ENCODE results near the gene FEM1A. TPM values are rescaled to one million over a fixed set of nuclear protein-coding genes. Genes with fewer than 3 reads are reported as not detected.
A peak's percentile ranks its signal among the peaks of the same experiment; 100 is the strongest.
"Not testable (repeated sequence)": the region's sequence is repeated elsewhere in the genome, so short reads cannot be mapped to it uniquely, and the experiment has no call there.

The FEM1A gene
- total RNA-seq, 4 donors from 2014 or later = 14.1 to 23.9 (median 15.3) TPM

DNA sequence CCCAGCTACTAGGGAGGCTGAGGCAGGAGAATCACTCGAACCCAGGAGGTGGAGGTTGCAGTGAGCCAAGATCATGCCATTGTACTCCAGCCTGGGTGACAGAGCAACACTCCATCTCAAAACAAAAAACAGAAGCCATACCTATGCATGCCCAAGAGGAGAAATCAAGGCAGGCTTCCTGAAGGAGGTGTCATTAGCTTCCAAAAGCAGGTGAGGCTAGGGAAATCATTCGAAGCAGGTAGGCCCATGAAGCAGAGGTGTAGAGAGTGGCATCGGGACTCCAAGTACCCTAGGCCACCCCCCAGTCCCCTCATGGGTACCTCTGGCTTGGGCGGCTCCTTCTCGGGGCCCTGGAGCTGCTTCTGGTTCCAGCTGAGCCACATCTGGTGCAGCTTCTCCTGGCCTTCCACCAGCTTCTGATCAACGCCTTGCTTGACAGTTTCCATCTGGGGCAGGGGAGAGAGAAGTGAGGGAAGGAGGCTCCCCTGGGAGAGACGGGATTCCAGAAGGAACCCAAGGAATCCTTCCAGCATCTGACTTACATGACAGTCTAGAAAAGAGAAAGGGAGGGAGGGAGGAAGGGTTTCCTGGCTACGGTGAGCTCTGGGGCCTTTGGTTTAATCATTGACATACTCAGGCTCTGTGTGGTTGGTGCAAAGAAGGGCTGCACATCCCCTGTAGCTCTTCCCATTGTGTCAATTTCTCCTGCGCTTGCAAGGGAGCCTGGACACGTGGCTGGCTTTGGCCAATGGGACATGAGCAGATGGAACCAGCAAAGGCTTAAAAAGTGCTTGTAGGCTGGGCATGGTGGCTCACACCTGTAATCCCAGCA, 53.0 kb downstream of the FEM1A start:
- ATAC-seq = peak; percentile 78
- Histone ChIP-seq H3K9me3 (no peaks in the 10 kb centered on the region), H3K4me3 (no peak overlapping the region), H3K4me1 (no peaks in the 10 kb centered on the region), H3K27ac (peak overlapping the region in 3 of 4 donors; percentile 56 to 65 (median 61)), H3K27me3 (no peaks in the 10 kb centered on the region), H3K36me3 (peaks cover 0 to 93% of the 10 kb centered on the region in 2 donors)
- 61 to 83% methylated on average over 1 to 3 of the region's 10 CpGs for whole genome bisulfite sequencing, 2 donors (ENCODE audit: low coverage in 1 of 2)
- TF ChIP-seq, protein P1, sequence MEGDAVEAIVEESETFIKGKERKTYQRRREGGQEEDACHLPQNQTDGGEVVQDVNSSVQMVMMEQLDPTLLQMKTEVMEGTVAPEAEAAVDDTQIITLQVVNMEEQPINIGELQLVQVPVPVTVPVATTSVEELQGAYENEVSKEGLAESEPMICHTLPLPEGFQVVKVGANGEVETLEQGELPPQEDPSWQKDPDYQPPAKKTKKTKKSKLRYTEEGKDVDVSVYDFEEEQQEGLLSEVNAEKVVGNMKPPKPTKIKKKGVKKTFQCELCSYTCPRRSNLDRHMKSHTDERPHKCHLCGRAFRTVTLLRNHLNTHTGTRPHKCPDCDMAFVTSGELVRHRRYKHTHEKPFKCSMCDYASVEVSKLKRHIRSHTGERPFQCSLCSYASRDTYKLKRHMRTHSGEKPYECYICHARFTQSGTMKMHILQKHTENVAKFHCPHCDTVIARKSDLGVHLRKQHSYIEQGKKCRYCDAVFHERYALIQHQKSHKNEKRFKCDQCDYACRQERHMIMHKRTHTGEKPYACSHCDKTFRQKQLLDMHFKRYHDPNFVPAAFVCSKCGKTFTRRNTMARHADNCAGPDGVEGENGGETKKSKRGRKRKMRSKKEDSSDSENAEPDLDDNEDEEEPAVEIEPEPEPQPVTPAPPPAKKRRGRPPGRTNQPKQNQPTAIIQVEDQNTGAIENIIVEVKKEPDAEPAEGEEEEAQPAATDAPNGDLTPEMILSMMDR (IDR thresholded peaks at IDR 0.05) = no peak
- TF ChIP-seq POLR2AphosphoS5 (IDR thresholded peaks at IDR 0.05) = peak; percentile 38

DNA sequence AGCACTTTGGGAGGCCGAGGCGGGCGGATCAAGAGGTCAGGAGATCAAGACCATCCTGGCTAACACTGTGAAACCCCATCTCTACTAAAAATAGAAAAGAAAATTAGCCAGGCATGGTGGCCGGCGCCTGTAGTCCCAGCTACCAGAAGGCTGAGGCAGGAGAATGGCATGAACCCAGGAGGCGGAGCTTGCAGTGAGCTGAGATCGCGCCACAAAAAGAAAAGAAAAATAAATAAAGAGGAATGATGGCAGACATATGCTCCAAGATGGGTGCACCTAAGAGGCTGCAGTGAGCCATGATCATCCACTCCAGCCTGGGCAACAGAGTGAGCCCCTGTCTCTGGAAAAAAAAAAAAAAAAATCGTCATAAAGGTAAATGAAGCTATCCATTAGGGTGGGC, 54.4 kb downstream of the FEM1A start:
- 43% methylated on average over 7 of the region's 9 CpGs; no CpG with 5 or more reads in 1 of the 2 donors for WGBS, 2 donors (ENCODE audit: low coverage in 1 of 2)
- peak overlapping the region in 2 of 4 donors; percentile 56 to 67 for H3K27ac ChIP-seq
- not testable (repeated sequence) for ATAC-seq, H3K4me3 ChIP-seq, H3K27me3 ChIP-seq, H3K9me3 ChIP-seq, H3K4me1 ChIP-seq
- peaks cover 0 to 93% of the 10 kb centered on the region in 2 donors for H3K36me3 ChIP-seq

DNA sequence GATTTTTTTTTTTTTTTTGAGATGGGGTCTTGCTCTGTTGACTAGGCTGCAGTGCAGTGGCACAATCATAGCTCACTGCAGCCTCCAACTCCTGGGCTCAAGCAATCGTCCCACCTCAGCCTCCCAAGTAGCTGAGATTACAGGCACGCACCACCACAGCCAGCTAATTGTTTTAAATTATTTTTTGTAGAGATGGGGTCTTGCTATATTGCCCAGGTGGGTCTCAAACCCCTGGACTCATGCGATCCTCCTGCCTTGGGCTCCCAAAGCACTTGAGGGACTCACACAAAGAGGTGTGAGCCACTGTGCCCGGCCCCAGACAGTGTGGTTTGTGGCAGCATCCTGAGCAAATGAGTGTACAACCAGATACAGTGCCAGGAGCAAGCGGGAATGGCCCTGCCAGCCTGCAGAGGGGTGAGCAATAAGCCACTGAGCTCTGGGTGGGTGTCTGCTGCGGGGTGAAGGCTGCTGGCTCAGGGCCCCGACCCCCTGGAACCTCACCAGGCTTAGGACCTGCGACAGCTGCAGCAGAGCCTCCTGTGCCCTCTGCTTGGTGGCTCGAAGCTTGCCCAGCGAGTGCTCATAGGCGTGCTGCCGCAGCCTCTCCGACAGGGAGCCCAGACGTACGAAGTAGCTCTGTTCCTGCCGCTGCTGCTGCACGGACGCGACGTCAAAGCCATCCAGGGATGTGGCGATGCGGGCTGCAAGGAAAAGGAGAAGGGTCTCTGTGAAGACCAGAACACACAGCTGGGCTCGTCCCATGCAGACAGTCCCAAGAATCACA, 55.8 kb downstream of the FEM1A start:
- WGBS, 2 donors (ENCODE audit: low coverage in 1 of 2) = no CpG with 5 or more reads among the region's 23 CpGs
- Histone ChIP-seq H3K4me1 (no peaks in the 10 kb centered on the region), H3K36me3 (peaks cover 0 to 95% of the 10 kb centered on the region in 2 donors), H3K27me3 (no peaks in the 10 kb centered on the region), H3K4me3 (no peak overlapping the region), H3K27ac (no peak overlapping the region), H3K9me3 (no peaks in the 10 kb centered on the region)
- TF ChIP-seq, protein P1 (IDR thresholded peaks at IDR 0.05) = no peak
- TF ChIP-seq POLR2AphosphoS5 (IDR thresholded peaks at IDR 0.05) (no peak), EP300 (IDR thresholded peaks at IDR 0.05) (no peak)
- no peak for ATAC-seq

DNA sequence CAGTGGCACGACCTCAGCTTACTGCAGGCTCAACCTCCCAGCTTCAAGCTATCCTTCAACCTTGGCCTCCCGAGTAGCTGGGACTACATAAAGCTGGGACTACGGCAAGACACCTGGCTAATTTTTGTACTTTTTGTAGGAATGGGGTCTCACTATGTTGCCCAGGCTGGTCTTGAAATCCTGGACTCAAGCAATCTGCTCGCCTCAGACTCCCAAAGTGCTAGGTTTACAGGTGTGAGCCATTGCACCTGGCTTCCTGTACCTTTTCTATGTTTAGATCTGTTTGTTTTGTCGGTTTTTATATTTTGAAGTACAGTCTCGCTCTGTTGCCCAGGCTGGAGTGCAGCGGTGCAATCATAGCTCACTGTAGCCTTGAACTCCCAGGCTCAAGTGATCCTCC, 57.5 kb downstream of the FEM1A start:
- H3K9me3 ChIP-seq = no peaks in the 10 kb centered on the region
- TF ChIP-seq EP300 (IDR thresholded peaks at IDR 0.05) (no peak), POLR2AphosphoS5 (IDR thresholded peaks at IDR 0.05) (no peak), POLR2A (IDR thresholded peaks at IDR 0.05) (no peak)

More for the DNA sequence above, 57.5 kb downstream of the FEM1A start:
- Histone ChIP-seq H3K36me3 (peaks cover 0 to 95% of the 10 kb centered on the region in 2 donors), H3K4me3 (no peak overlapping the region), H3K27me3 (no peaks in the 10 kb centered on the region), H3K27ac (no peak overlapping the region), H3K4me1 (no peaks in the 10 kb centered on the region)
- ATAC-seq = no peak
- WGBS, 2 donors (ENCODE audit: low coverage in 1 of 2) = 93 to 96% methylated on average over 7 of the region's 7 CpGs

Small RNA genes lying within 50 kb of the gene (small RNA-seq; reads per million reads assigned to genes)
- 0 to 0.49 (median 0) reads per million in 4 donors for gene MIR7-3

Other genes with a start within 250 kb of the FEM1A start
- 10 to 100 TPM in 1 of 4 donors, 1 to 10 TPM in 3; 2.0 to 12.4 (median 7.3) TPM for gene SEMA6B, start 232.1 kb upstream of the FEM1A start, total RNA-seq
- gene TNFAIP8L1, start 152.2 kb upstream of the FEM1A start, total RNA-seq = 10 to 100 TPM in 1 of 4 donors, 1 to 10 TPM in 3; 5.8 to 16.4 (median 7.0) TPM
- 10 to 100 TPM; 20.5 to 44.6 (median 30.1) TPM for gene MYDGF, start 121.4 kb upstream of the FEM1A start, total RNA-seq
- gene DPP9, start 67.9 kb upstream of the FEM1A start, total RNA-seq = 10 to 100 TPM; 35.0 to 82.1 (median 42.0) TPM
- gene TICAM1, start 40.0 kb downstream of the FEM1A start, total RNA-seq = 1 to 10 TPM; 3.6 to 7.9 (median 5.1) TPM
- 10 to 100 TPM; 18.5 to 66.3 (median 34.7) TPM for gene PLIN3, start 75.9 kb downstream of the FEM1A start, total RNA-seq
- 1 to 10 TPM in 1 of 4 donors, not detected in 3; 1.1 TPM for gene ARRDC5, start 111.2 kb downstream of the FEM1A start, total RNA-seq
- 1 to 10 TPM in 1 of 4 donors, under 1 TPM in 3; 0.58 to 1.4 (median 0.73) TPM for gene UHRF1, start 117.8 kb downstream of the FEM1A start, total RNA-seq
- 10 to 100 TPM; 29.2 to 43.8 (median 38.7) TPM for gene KDM4B, start 177.4 kb downstream of the FEM1A start, total RNA-seq

Data from gastroesophageal sphincter (tissue), 4 donors.